GM18498 (cell line): ENCODE measurements around the gene CFAP54.

Experiments used
- ATAC-seq: cut with Tn5 transposase; IDR thresholded peaks from one replicate; pipeline ENCODE4 v1.9.1; 2021; ENCODE audit warnings: mild to moderate bottlenecking, moderate library complexity; ENCODE audit not compliant: unreplicated experiment

The CFAP54 gene

DNA sequence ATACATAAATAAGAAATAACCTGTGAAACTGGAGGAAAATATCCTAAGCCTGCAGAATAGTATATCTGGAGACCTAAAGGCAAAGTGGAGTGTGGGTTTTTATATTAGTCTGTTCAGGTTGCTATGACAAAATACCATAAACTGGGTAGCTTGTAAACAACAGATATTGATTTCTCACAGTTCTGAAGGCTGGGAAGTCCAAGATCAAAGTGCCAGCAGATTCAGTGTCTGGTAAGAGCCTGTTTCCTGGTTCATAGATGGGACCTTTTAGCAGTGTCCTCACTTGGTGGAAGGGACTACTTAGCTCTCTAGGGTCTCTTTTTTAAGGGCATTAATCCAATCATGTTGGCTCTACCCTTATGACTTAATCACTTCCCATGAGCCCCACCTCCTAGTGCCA, 392.2 kb downstream of the CFAP54 start:
- no peak for ATAC-seq

DNA sequence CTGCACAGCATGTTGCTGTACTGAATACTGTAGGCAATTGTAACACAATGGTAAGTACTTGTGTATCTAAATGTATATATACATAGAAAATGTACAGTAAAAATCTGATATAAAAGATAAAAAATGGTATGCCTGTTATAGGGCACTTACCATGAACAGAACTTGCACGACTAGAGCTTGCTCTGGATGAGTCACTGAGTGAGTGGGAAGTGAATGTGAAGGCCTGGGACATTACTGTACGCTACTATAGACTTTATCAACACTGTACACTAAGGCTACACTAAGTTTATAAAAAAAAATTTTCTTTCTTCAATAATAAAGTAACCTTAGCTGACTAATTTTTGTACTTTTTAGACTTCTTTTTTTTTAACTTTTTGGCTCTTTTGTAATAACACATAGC, 393.5 kb downstream of the CFAP54 start:
- no peak for ATAC-seq

GRCh38 chr12:96883571-96883970, 394.2 kb downstream of the CFAP54 start:
- ATAC-seq: no peak

DNA sequence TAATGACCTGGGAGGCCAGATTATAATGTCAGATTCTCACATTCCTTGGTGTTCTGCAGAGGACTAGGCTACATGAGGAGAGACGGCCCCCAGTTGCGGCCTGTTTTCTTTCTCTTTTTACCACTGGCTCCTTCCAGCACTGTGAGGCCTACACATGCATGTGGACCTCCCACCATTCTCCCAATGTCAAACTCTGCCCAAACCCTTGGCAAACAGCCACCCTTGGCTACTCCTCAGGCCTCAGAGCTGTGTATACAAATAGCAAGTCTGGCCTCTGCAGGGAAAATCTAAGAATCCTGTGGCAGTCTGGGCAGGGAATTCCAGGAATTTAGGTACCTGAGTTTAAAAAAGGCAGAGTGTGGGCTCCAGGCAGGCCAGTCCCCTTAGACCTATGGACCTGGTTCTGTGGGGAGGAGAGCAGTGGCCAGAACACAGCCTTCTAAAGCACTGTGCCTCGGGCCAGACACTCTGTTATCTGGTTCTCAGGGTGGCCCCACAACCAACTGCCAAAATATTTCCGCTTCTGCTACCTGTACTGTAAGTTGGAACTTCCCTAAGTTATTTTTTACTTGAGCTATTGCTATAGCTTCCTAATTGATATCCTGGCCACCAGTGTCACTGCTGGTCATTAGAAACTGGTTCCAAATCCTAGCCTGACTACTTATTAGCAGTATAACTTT, 397.8 kb downstream of the CFAP54 start:
- no peak for ATAC-seq

- ATAC-seq: no peak
Observed at GRCh38 chr12:96889273-96889933, 400.0 kb downstream of the CFAP54 start.

- no peak for ATAC-seq
Observed at GRCh38 chr12:96890331-96890730, 401.0 kb downstream of the CFAP54 start.

- ATAC-seq: no peak
Observed at GRCh38 chr12:96892104-96892503, 402.7 kb downstream of the CFAP54 start.

DNA sequence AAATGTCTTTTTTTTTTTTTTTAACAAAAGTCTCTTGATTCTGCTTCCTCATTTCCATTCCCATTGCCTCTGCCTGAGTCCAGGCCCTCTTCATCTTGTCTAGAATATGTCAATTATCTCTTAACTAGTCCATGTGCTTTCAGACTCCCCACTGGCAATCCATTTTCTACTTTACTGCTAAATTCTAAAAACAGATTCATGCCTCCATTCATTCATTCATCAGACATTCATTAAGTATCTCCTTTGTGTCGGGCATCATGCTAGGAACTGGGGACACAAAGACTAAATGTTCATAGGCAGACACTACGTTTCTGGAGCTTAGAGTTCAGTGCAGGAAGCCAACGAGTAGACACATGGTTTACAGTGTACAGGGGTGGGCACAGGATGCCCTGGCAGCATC, 408.0 kb downstream of the CFAP54 start:
- no peak for ATAC-seq

DNA sequence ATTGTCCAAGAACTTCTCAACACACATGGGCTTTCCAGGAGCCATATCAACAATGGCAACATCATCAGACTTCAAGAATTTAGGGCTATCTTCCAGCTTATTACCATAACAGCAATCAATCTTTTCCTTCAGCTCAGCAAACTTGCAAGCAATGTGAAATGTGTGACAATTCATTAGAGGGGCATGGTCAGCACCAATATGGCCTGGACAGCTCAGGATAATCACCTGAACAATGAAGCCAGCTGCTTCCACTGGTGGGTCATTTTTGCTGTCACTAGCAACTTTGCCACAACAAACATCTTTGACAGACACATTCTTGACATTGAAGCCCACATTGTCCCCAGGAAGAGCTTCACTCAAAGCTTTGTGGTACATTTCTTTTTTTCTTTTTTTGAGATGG, 411.8 kb downstream of the CFAP54 start:
- ATAC-seq: no peak

DNA sequence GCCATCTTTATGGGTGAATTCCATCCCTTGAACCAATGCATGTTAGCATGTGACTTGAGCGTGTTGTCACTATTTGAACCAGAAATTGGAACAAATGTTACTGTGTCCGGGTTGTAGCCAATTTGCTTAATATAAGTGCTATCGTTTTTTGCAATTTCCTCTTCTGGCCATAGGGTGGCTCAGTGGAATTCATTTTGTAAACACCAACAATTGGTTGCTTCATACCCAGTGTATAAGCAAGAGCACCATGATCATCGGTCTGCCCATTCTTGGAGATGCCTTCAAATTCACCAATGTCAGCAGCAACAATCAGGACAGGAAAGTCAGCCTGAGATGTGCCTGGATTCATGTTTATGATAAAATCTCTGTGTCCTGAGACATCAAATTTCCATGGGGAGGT, 412.7 kb downstream of the CFAP54 start:
- ATAC-seq: no peak

DNA sequence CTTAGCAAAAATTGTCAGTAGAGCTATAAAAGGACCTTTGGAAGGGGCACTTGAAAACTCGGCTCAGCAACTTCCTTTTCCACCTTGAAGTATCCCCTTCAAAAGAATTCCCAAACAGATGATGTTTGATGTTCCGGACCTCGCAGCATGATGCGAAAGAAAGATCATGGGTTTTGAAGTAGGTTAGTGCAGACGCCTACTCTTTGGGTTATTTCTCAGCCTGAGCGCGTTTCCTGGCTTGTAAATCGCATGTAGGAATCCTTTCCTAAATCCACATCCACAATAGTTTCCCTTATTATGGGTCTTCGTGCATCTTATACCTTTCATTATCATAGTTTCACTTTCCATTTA, 417.1 kb downstream of the CFAP54 start:
- no peak for ATAC-seq

- ATAC-seq: peak; percentile 95
Observed at GRCh38 chr12:96906849-96907670, 417.7 kb downstream of the CFAP54 start, which contains the start of gene NEDD1. TSS of gene NEDD1 (plus strand) at chr12:96907257. CDS start at chr12:96909760, 2,503 bp downstream.

- peak; percentile 30 for ATAC-seq
Observed at GRCh38 chr12:96907671-96908422, 418.5 kb downstream of the CFAP54 start.

DNA sequence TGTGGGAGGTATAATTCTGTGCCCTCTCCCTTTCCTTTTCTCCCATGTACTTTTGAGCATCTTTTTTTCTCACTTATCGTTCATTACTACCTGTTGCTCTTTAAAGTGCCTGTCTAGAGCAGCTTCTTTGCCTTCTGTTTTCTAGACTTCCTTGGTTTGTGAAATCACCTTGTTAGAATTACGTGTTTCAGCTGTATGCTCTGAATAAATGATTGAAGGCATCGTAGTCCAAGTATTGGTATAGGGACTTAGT, 419.0 kb downstream of the CFAP54 start:
- ATAC-seq: no peak

DNA sequence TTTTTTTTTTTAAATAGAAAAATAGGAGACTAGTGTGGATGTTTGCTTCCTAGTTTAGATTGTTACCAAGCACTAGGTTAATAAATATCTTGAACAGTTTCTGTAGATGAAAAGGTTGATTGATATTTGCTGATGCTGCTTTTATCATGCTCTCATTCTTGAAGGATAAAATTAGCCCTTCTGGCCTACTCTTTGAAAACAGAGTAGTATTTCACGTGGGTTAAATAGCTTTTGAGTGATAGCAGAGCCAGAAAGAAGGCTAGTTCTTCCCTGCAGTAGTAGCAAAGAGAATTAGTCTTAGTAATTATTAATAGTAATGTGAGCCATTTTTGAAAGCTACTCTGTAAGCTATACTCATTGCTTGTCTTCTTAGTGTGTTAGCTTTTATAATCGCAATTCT, 422.9 kb downstream of the CFAP54 start:
- no peak for ATAC-seq

GRCh38 chr12:96912943-96913342, 423.6 kb downstream of the CFAP54 start:
- no peak for ATAC-seq

- ATAC-seq: no peak
Observed at GRCh38 chr12:96919510-96920210, 430.3 kb downstream of the CFAP54 start.
